PC-9 (cell line): ENCODE results near the gene IKZF4.

ENCODE experiments used
- EZH2 ChIP-seq: fragments of 200-600 bp; sonication (generic); IDR thresholded peaks from 2 replicates; pipeline ENCODE4 v1.8.0; 2017; ENCODE audit warnings: antibody characterized with exemption, low read depth
- TF ChIP-seq, protein P1 (sequence below): fragments of 200-600 bp; sonication (generic); conservative IDR thresholded peaks from 2 replicates; pipeline ENCODE4 v1.6.1; 2017; ENCODE audit warnings: mixed run types, antibody characterized with exemption, mild to moderate bottlenecking, moderate library complexity

DNA sequence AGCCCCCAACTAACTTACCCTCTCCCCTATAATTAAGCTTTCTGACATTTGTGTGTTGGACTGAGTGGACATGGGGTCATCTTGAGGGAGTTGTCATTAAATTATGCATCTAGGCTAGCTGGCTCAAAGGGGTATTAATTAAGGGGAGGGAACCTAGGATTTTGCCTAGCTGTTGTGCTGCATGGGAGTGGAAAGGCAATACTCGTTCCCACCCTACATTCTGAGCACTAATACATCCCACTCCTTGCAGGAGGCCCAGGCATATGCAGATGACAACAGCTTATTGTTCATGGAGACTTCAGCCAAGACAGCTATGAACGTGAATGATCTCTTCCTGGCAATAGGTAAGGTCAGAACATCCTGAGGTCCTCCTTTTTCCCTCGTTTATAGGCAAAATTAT is 29.7 kb upstream of the IKZF4 start:
- TF ChIP-seq, protein P1, sequence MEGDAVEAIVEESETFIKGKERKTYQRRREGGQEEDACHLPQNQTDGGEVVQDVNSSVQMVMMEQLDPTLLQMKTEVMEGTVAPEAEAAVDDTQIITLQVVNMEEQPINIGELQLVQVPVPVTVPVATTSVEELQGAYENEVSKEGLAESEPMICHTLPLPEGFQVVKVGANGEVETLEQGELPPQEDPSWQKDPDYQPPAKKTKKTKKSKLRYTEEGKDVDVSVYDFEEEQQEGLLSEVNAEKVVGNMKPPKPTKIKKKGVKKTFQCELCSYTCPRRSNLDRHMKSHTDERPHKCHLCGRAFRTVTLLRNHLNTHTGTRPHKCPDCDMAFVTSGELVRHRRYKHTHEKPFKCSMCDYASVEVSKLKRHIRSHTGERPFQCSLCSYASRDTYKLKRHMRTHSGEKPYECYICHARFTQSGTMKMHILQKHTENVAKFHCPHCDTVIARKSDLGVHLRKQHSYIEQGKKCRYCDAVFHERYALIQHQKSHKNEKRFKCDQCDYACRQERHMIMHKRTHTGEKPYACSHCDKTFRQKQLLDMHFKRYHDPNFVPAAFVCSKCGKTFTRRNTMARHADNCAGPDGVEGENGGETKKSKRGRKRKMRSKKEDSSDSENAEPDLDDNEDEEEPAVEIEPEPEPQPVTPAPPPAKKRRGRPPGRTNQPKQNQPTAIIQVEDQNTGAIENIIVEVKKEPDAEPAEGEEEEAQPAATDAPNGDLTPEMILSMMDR = no peak
- no peak for TF ChIP-seq EZH2
